Measurements from ENCODE around the gene UBE2Z.
"Not testable (repeated sequence)": the region's sequence is repeated elsewhere in the genome, so short reads cannot be mapped to it uniquely, and the experiment has no call there.

The UBE2Z gene

GRCh38 chr17:48904428-48904827 lies 3.8 kb upstream of the UBE2Z start:
- no peak for DNase-seq

GRCh38 chr17:48905987-48906515 lies 2.2 kb upstream of the UBE2Z start:
- DNase-seq = no peak

DNA sequence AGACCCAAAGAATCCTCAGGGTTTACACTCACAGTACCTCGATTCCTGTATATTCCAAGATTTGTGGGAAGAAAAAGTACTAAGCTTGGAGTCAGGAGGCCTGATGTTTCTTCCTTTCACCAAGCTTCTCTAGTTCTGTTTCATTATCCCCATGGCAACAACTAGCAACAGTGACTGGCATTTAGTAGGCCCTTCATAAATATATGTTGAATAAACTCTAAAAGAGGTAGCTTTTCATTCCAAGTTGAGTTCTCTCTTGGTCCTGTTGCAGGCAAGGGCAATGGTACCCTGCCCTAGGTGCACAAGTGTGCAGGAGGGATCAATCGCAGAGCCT lies 527 bp upstream of the UBE2Z start:
- DNase-seq = no peak

DNA sequence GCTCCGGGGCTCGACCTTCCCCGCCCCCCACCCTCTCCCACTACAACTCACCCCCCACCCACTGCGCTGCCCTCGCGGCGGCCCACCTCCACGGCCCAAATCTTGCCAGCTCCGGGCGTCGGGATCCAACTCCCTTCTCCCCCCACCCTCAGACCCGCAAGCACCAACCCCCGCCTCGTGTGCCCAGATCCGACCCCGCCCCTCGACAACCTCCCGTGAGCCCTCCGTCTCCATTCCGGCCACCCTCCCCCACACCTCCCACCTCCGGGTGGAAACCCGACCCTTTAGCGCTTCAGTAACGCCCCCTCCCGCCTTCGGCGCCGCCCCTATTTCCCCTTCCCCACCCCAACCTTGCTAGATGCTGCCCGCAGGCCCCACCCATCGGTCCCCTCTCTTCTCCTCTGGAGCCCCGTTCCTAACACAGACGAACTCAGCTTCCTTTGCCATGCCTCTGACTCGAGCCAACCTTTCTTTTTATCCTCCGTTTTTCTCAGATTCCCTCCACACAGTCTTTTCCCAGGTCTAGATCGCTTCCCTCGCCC lies 717 bp downstream of the UBE2Z start:
- DNase-seq = peak in 11 of 14 donors; percentile 17 to 56 (median 21)

GRCh38 chr17:48909783-48910182 lies 1.6 kb downstream of the UBE2Z start:
- DNase-seq = peak in 1 of 14 donors; percentile 11

- peak in 8 of 14 donors; percentile 3 to 44 (median 16) for DNase-seq
Measured at GRCh38 chr17:48910370-48910769, 2.2 kb downstream of the UBE2Z start.

- DNase-seq = no peak
Measured at GRCh38 chr17:48912476-48912875, 4.3 kb downstream of the UBE2Z start.

- DNase-seq = no peak
Measured at GRCh38 chr17:48915459-48916282, 7.5 kb downstream of the UBE2Z start.

DNA sequence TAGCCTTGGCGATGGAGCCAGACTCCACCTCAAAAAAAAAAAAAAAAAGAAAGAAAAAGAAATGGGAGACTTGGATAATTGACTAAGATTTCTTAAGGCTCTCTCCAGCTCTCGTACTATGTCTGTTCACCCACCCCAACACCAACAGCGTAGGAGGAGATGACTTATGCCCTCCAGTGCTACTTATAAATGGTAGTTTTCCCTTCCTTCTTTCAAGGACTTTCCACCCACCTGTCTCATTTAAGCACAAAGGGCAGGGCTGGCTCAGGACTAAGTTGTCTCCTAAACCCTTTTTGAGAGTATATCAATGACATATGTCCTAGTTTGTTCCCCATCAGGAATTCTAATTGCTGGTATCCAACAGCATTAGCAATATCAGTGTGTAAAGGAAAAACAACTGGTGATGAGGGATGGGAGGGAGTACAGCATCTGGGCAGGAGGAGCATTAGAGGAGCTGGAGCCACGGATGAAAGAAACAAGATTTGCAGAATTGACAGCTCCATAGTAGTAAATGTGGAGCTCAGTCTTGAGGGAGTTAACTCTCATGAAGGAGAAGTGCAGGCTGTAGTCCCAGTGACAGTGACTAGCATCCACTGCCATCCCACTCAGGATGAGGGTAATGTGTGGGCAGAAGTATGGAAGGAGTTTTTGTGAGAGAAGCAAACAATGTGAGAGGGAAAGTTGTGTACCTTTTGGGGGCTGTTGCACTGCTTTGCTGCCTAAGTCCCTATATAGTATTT lies 17.2 kb downstream of the UBE2Z start:
- no peak for DNase-seq

- no peak for DNase-seq
Measured at GRCh38 chr17:48925991-48926342, 17.8 kb downstream of the UBE2Z start.

DNA sequence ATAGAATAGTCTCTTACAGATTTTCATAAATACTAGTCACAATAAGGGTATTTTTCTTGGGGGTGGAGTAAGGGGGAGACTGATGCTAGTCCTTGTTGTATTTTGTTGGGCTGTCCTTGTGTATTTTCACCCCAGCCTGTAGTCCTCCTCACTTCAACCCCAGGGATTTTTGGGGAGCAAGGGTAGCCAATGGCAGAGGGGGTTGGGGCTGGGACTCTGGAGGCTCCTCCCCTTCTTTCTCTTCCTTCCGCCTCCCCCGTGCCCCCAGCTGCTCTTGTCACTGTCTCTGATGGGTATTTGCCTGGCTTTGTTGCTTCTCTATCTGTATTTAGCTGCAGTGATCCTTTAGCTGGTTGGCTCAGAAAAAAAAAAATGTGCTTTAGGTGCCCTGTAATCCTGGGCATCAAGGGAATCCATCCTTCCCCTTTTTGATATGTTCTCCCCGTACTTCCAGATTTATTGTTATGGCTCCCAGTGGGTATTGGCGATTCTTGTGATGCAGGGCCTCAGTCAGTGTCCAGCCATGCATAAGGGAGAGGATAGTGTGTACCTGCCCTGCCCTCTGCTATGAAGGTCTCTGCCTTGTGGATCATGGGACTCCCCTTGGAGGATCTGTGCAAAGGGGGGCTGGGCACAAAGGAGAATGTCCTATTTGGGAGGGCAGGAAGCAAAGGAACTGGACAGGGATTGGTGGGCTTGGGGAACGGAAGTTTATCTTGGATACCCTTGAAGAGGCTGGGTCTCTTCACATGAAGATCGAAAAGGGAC lies 20.0 kb downstream of the UBE2Z start:
- no peak for DNase-seq

DNA sequence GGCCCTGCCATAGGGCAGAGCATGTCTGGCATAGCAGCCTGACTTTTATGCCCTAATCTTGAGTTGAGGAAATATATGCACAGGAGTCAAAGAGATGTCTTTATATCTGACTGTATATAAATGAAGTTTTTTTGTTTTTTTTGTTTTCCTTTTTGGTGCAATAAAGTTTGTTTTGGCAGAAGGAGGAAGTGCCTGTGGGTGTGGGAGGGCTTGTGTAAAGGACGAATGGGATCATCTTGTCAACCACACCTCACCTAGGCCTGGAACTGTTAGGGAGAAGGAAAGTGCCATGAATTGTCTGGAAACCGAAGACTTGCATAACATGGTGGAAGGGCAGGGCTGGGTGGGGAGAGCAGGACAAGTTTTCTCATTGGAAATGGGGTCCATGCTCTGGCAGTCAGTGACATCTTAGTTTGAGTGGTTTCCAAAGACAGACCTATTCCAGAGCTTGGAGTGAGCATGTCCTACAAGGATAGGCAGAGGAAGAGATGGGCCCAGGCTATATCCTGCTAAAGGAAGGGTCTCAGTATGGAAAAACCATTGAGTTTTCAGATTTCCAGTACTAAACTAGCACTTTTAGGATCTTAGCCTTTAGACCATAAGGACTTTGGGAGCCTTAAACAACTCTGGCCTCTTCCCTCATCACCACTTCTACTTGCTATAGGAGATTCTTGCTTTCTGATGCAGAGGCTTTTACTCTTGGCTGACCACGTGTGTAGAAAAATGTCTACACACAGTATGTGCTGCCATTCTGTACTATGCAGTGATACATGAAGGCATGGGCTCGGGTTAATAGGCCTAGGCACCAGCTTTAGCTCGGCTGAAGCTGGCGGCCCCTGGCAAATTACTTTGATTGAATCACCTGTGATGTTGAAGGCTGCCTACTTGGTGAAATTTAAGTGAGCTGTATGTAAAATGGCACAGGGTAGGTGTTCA lies 20.9 kb downstream of the UBE2Z start:
- DNase-seq = no peak

GRCh38 chr17:48929812-48930165 lies 21.6 kb downstream of the UBE2Z start:
- no peak for DNase-seq

DNA sequence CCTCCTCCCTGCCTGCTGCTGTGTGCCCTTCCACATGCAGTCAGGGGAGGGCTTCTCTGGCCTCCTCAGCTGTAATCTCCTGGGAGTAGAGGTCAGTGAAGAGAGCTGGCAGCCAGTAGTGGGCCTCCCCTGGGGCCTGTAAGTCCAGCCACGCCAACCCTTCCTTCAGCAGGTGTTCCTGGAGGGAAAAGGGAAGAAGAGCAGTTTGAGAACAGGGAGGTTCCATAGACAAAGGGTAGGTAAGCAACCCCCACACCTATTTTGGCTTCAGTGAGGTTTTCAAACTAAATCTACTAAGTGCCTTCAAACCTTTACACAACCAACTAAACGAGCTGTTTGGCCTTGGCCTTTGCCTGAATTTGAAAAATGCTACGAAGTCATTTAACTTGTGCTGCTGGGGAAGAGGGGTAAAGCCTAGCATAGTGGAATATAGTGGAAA lies 22.2 kb downstream of the UBE2Z start:
- no peak for DNase-seq

- DNase-seq = no peak
Measured at GRCh38 chr17:48933035-48933434, 24.8 kb downstream of the UBE2Z start.

DNA sequence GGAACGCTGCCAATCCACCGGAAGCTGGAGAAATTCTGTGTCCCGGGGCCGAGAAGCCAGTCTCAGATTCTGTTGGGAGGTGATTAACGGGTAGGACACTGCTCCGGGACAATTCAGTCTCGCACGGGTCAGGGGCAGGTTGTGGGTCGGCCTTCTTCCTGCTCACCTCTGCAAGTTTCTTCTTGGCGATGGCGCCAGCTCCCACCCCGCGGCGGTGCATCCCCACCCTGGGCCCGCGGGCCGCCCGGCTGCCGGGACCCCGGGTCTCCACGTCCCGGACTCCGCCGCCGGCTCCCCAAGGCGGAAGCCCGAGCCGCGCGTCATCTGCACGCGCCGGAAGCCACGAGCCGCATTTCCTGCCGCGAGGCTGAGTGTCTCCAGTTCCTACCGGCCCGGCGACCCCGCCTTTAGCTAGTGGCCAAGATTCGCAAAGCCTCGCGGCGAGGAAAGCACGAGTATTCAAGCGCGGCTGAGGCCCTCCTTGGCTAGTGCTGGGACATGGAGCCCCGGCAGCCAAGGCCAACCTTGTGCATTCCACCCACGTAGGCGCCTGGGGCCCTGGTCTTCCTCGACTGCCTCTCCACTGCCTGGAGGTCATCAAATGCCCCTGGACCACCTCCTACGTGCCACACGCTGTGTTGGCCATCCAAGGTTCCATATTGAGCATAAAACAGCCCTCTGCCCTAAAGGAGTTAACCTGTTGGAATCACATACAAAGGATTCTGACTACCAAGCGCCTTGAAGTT lies 36.5 kb downstream of the UBE2Z start, which contains the start of gene SNF8:
TSS of gene SNF8 (minus strand) at position 328 of the 746 bp plus-strand sequence. CDS start at position 220, 108 bp downstream.
- peak; percentile 17 to 93 (median 82) for DNase-seq

DNA sequence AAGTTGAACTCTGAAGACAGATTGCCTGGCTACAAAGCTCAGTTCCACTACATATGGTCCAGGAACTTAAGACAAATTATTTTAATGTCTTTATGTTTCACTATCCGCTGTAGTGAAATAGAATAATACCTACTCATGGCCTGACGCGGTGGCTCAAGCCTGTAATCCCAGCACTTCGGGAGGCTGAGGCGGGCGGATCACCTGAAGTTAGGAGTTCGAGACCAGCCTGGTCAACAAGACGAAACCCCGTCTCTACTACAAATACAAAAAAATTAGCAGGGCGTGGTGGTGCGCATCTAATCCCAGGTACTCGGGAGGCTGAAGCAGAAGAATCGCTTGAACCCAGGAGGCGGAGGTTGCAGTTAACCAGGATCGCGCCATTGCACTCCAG lies 37.0 kb downstream of the UBE2Z start:
- not testable (repeated sequence) for DNase-seq

- DNase-seq = no peak
Measured at GRCh38 chr17:48951572-48951971, 43.4 kb downstream of the UBE2Z start.

DNA sequence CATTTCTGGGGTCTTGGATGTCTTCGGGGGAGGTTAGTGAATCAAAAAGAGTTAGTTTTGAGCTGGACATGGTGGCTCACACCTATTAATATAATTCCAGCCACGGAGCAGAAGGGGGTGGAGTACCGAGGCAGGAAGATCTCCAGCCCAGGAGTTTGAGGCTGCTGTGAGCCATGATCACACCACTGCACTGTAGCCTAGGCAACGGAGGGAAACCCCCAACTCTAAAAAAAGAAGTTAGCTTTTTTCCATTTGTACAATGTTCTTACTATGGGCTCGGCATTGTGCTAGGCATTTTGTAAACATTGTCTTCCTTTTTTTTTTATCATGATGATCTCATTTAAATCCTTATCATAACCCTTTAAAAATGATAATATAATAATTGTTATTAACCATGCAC lies 44.7 kb downstream of the UBE2Z start:
- DNase-seq = no peak

DNA sequence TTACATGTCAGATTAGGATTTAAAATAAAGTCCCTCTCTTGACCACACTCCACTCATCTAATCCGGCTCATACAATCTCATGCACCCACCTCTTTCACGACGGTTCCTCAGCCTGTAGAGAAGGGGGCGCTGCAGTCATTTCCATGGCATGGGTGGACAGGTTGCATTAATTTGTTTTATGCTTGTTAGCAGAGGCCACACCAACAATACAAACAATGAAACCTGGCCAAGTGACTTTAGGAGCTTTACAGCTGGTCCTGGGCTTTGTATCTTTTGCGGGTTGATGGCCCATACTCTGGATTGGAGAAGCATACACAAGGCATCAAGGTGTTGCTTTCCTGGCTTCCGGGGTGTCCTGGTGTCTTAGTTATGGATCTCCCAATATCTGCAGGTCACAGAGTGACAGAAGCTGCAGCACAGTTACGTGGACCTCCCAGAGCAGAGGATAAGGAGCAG lies 46.1 kb downstream of the UBE2Z start:
- no peak for DNase-seq
